Left ventricle myocardium inferior (tissue), 1 donor: ENCODE measurements around the gene TECTB. TPM values are rescaled to one million over a fixed set of nuclear protein-coding genes. Genes with fewer than 3 reads are reported as not detected.
A peak's percentile ranks its signal among the peaks of the same experiment; 100 is the strongest.

Experiments used
- DNase-seq: peaks from one replicate; pipeline ENCODE4 v3.0.0-alpha.2; 2020
- H3K27ac ChIP-seq: fragments of 200-600 bp; replicated peaks from 2 replicates; pipeline ENCODE4 v1.8.0; 2021
- H3K27me3 ChIP-seq: fragments of 200-600 bp; 2 replicates; pipeline ENCODE4 v1.8.0; 2021; ENCODE audit warnings: low read depth
- H3K36me3 ChIP-seq: fragments of 200-600 bp; 2 replicates; pipeline ENCODE4 v1.8.0; 2021
- H3K4me1 ChIP-seq: fragments of 200-600 bp; 2 replicates; pipeline ENCODE4 v1.8.0; 2021
- H3K4me3 ChIP-seq: fragments of 200-600 bp; 2 replicates; pipeline ENCODE4 v1.8.0; 2021; ENCODE audit warnings: mild to moderate bottlenecking, moderate library complexity
- H3K9me3 ChIP-seq: fragments of 200-600 bp; replicated peaks from 2 replicates; pipeline ENCODE4 v1.8.0; 2021
- CTCF ChIP-seq: fragments of 200-600 bp; IDR thresholded peaks from 2 replicates; pipeline ENCODE4 v1.8.0; 2021; ENCODE audit warnings: antibody characterized with exemption, mild to moderate bottlenecking, borderline replicate concordance
- intact Hi-C: fragments of 100-400 bp; cut with micrococcal nuclease; formaldehyde crosslinking; loops from one replicate; pipeline ENCODE4 v1.11.0; 2022
- total RNA-seq: library from RNA; stranded (reverse); fragmentation: NEBNext Ultra II Directional; extraction: Animal tissue kit (Norgen Biotek cat#: 25700); gene quantifications from one replicate; pipeline ENCODE4 v1.2.1, GENCODE V29; 2021
- donor health status: DM: no; HTN: yes; CAD: no; lungs with severe emphysema.

TECTB gene
- total RNA-seq, 1 donor from 2014 or later: not detected

GRCh38 chr10:112307358-112308124 is 24.3 kb downstream of the TECTB start:
- H3K4me3 ChIP-seq: no peak overlapping the region
- H3K36me3 ChIP-seq: no peaks in the 10 kb centered on the region
- no peak overlapping the region for H3K27ac ChIP-seq
- peak; percentile 79 for TF ChIP-seq CTCF
- DNase-seq: no peak
- H3K9me3 ChIP-seq: no peaks in the 10 kb centered on the region
- H3K27me3 ChIP-seq: peaks cover 4% of the 10 kb centered on the region
- intact Hi-C loops: no loop called here
- H3K4me1 ChIP-seq: no peaks in the 10 kb centered on the region

- no peak for TF ChIP-seq CTCF
- intact Hi-C loops: no loop called here
- Histone ChIP-seq H3K4me1 (no peaks in the 10 kb centered on the region), H3K4me3 (no peak overlapping the region), H3K27ac (no peak overlapping the region), H3K27me3 (peaks cover 4% of the 10 kb centered on the region), H3K9me3 (no peaks in the 10 kb centered on the region), H3K36me3 (no peaks in the 10 kb centered on the region)
- DNase-seq: no peak
Measured at GRCh38 chr10:112308125-112308502, 24.9 kb downstream of the TECTB start.

- no peak for DNase-seq
- no peak overlapping the region for H3K4me3 ChIP-seq
- no peak overlapping the region for H3K27ac ChIP-seq
- H3K27me3 ChIP-seq: peaks cover 13% of the 10 kb centered on the region
- no peaks in the 10 kb centered on the region for H3K4me1 ChIP-seq
- H3K9me3 ChIP-seq: no peaks in the 10 kb centered on the region
- no peaks in the 10 kb centered on the region for H3K36me3 ChIP-seq
- TF ChIP-seq CTCF: no peak
- intact Hi-C loops: loop anchor here (10.0 kb wide), 1 partner anchor 127 kb away; the partner anchor contains the start of gene GPAM
Measured at GRCh38 chr10:112311481-112311880, 28.3 kb downstream of the TECTB start.

GRCh38 chr10:112313234-112313633 is 30.0 kb downstream of the TECTB start:
- Histone ChIP-seq H3K9me3 (no peaks in the 10 kb centered on the region), H3K4me3 (no peak overlapping the region), H3K27ac (no peak overlapping the region), H3K4me1 (no peaks in the 10 kb centered on the region), H3K36me3 (no peaks in the 10 kb centered on the region), H3K27me3 (peaks cover 13% of the 10 kb centered on the region)
- DNase-seq: no peak
- intact Hi-C loops: loop anchor here (10.0 kb wide), 1 partner anchor 128 kb away; the partner anchor contains the start of gene GPAM
- TF ChIP-seq CTCF: no peak

GRCh38 chr10:112313911-112314310 is 30.7 kb downstream of the TECTB start:
- Histone ChIP-seq H3K4me1 (no peaks in the 10 kb centered on the region), H3K4me3 (no peak overlapping the region), H3K27me3 (peaks cover 13% of the 10 kb centered on the region), H3K9me3 (no peaks in the 10 kb centered on the region), H3K36me3 (no peaks in the 10 kb centered on the region), H3K27ac (no peak overlapping the region)
- intact Hi-C loops: loop anchor here (10.0 kb wide), 1 partner anchor 129 kb away; the partner anchor contains the start of gene GPAM
- no peak for TF ChIP-seq CTCF
- no peak for DNase-seq
